HCT116 (cell line): ENCODE results near the gene BLOC1S6. TPM values are rescaled to one million over a fixed set of nuclear protein-coding genes. Genes with fewer than 3 reads are reported as not detected.

Source experiments
- ATAC-seq: fragments of 200-7000 bp; cut with Tn5 transposase; 2 replicates; pipeline ENCODE4 v1.9.1; 2020; ENCODE audit warnings: mild to moderate bottlenecking, moderate library complexity
- BruUV-seq: library from RNA; stranded (reverse); fragments of 400-500 nt; replicated peaks from 2 replicates; lab custom pipeline; 2021; lab: Mats Ljungman, UMichigan
- CTCF ChIA-PET: fragments of 300-600 bp; sonication (Branson Sonifier 250); formaldehyde crosslinking; loops from one replicate; lab custom pipeline; 2021; ENCODE audit warnings: antibody characterized with exemption; lab: Charles Lee
- POLR2A ChIA-PET: fragments of 300-600, 350-600 bp; sonication (Branson Sonifier 250); formaldehyde crosslinking; loops from one replicate; lab custom pipeline; 2021; ENCODE audit warnings: antibody characterized with exemption; lab: Charles Lee
- RAD21 ChIA-PET, 2 experiments: fragments of 300-600 bp; sonication (Branson Sonifier 250); formaldehyde crosslinking; loops; one replicate each; lab custom pipeline; 2023; ENCODE audit warnings: low total read pairs in 2 of 2; ENCODE audit not compliant: uncharacterized antibody in 2 of 2, unreplicated experiment in 2 of 2, low non-redundant PET in 1 of 2; lab: Charles Lee
- DNase-seq: peaks from one replicate; pipeline ENCODE4 v3.0.0-alpha.2; 2010; ENCODE audit warnings: low read depth, low spot score
- H2AFZ ChIP-seq: fragments of 200-600 bp; shearing (Covaris generic), sonication (generic); 2 replicates; pipeline ENCODE4 v1.6.1; 2017; ENCODE audit warnings: low read depth, mixed run types, mixed read lengths, antibody characterized with exemption, low read length; ENCODE audit not compliant: poor library complexity, severe bottlenecking
- H3K27ac ChIP-seq: 2 replicates; pipeline ENCODE4 v1.5.1; 2012; ENCODE audit warnings: low read depth, low read length
- H3K27me3 ChIP-seq: fragments of 200-600 bp; sonication (generic); 2 replicates; pipeline ENCODE4 v1.6.1; 2016; ENCODE audit warnings: mixed run types, low read length, mixed read lengths; ENCODE audit not compliant: insufficient read depth
- H3K36me3 ChIP-seq, 2 experiments: fragments of 200-500 bp in 1 of 2; fragments of 200-600 bp in 1 of 2; sonication (Bioruptor generic) in 1 of 2; sonication (generic) in 1 of 2; 2 replicates each; pipeline versions ENCODE4 v1.5.1 to v1.6.1; 2014 to 2016; ENCODE audit warnings: low read length in 2 of 2, inconsistent platforms in 1 of 2, mixed read lengths in 1 of 2, mixed run types in 1 of 2; ENCODE audit not compliant: insufficient read depth in 2 of 2, control insufficient read depth in 1 of 2
- H3K4me1 ChIP-seq, 2 experiments: fragments of 200-600 bp in 1 of 2; sonication (generic) in 1 of 2; 2 replicates each; pipeline versions ENCODE4 v1.5.1 to v1.6.1; 2012 to 2017; ENCODE audit warnings: low read length in 2 of 2, inconsistent platforms in 1 of 2, mild to moderate bottlenecking in 1 of 2, mixed read lengths in 1 of 2, mixed run types in 1 of 2, moderate library complexity in 1 of 2; ENCODE audit not compliant: insufficient read depth in 2 of 2, control insufficient read depth in 1 of 2
- H3K4me2 ChIP-seq: fragments of 200-600 bp; sonication (generic); 2 replicates; pipeline ENCODE4 v1.6.1; 2017; ENCODE audit warnings: mixed run types, low read length, mixed read lengths
- H3K4me3 ChIP-seq, 2 experiments: fragments of 200-600 bp in 1 of 2; sonication (generic) in 1 of 2; replicated peaks in 1 of 2; 2 replicates each; pipeline ENCODE4 v1.5.1; 2011 to 2016; ENCODE audit warnings: low read length in 2 of 2, control low read depth in 1 of 2, low read depth in 1 of 2, mild to moderate bottlenecking in 1 of 2, mixed read lengths in 1 of 2, mixed run types in 1 of 2
- H3K79me2 ChIP-seq: fragments of 200-600 bp; sonication (generic); 2 replicates; pipeline ENCODE4 v1.6.1; 2017; ENCODE audit warnings: mild to moderate bottlenecking, mixed run types, low read length, moderate library complexity, mixed read lengths; ENCODE audit not compliant: insufficient read depth
- H3K9ac ChIP-seq: fragments of 200-600 bp; sonication (generic); 2 replicates; pipeline ENCODE4 v1.6.1; 2016; ENCODE audit warnings: low read length, mixed read lengths
- H3K9me2 ChIP-seq: fragments of 200-600 bp; sonication (generic), shearing (Covaris generic); 2 replicates; pipeline ENCODE4 v1.6.1; 2017; ENCODE audit warnings: mixed run types, mild to moderate bottlenecking, moderate library complexity; ENCODE audit not compliant: insufficient read depth
- H3K9me3 ChIP-seq, 2 experiments: fragments of 200-500 bp in 1 of 2; fragments of 200-600 bp in 1 of 2; sonication (Bioruptor generic) in 1 of 2; sonication (generic) in 1 of 2; 2 replicates each; pipeline ENCODE4 v1.6.1; 2014 to 2017; ENCODE audit warnings: low read length in 2 of 2, mixed read lengths in 2 of 2, inconsistent platforms in 1 of 2, low read depth in 1 of 2, mild to moderate bottlenecking in 1 of 2, mixed run types in 1 of 2, moderate library complexity in 1 of 2; ENCODE audit not compliant: control insufficient read depth in 1 of 2, insufficient read depth in 1 of 2
- H4K20me1 ChIP-seq: fragments of 200-600 bp; sonication (generic), shearing (Covaris generic); 2 replicates; pipeline ENCODE4 v1.6.1; 2017; ENCODE audit warnings: mixed run types, mild to moderate bottlenecking, moderate library complexity; ENCODE audit not compliant: insufficient read depth
- ATF3 ChIP-seq: IDR thresholded peaks from 2 replicates; pipeline ENCODE4 v1.6.1; 2012
- CEBPB ChIP-seq: IDR thresholded peaks from 2 replicates; pipeline ENCODE4 v1.6.1; 2012; ENCODE audit warnings: low read depth
- CTCF ChIP-seq, 3 experiments: fragments of 200-600 bp in 1 of 3; sonication (generic) in 1 of 3; IDR thresholded peaks in 2 of 3; conservative IDR thresholded peaks in 1 of 3; 2 replicates each; pipeline ENCODE4 v1.5.1; 2012 to 2017; ENCODE audit warnings: low read depth in 2 of 3, low read length in 2 of 3, antibody characterized with exemption in 1 of 3, borderline replicate concordance in 1 of 3, control low read depth in 1 of 3, mild to moderate bottlenecking in 1 of 3, mixed read lengths in 1 of 3, mixed run types in 1 of 3, moderate library complexity in 1 of 3; ENCODE audit not compliant: insufficient read depth in 1 of 3
- ELF1 ChIP-seq: IDR thresholded peaks from 2 replicates; pipeline ENCODE4 v1.6.1; 2012; ENCODE audit warnings: low read depth, borderline replicate concordance
- EZH2phosphoT487 ChIP-seq: fragments of 200-600 bp; IDR thresholded peaks from 2 replicates; pipeline ENCODE4 v1.6.1; 2018; ENCODE audit warnings: antibody characterized with exemption, borderline replicate concordance
- POLR2A ChIP-seq: IDR thresholded peaks from 2 replicates; pipeline ENCODE4 v1.7.0; 2011; ENCODE audit warnings: borderline replicate concordance; ENCODE audit not compliant: insufficient read depth, insufficient read length; ENCODE audit errors: extremely low read depth
- POLR2AphosphoS5 ChIP-seq: IDR thresholded peaks from 2 replicates; pipeline ENCODE4 v1.6.1; 2011; ENCODE audit warnings: mild to moderate bottlenecking, low read depth, low read length, moderate library complexity
- RAD21 ChIP-seq: IDR thresholded peaks from 2 replicates; pipeline ENCODE4 v1.6.1; 2012; ENCODE audit warnings: low read depth, mild to moderate bottlenecking
- REST ChIP-seq: IDR thresholded peaks from 2 replicates; pipeline ENCODE4 v1.6.1; 2012; ENCODE audit warnings: low read depth
- SIN3A ChIP-seq: IDR thresholded peaks from 2 replicates; pipeline ENCODE4 v1.6.1; 2012; ENCODE audit warnings: low read depth
- SRF ChIP-seq: IDR thresholded peaks from 2 replicates; pipeline ENCODE4 v1.6.1; 2012; ENCODE audit warnings: low read depth
- ZBTB33 ChIP-seq: IDR thresholded peaks from 2 replicates; pipeline ENCODE4 v1.6.1; 2011; ENCODE audit warnings: mild to moderate bottlenecking, low read length, moderate library complexity; ENCODE audit not compliant: insufficient replicate concordance; ENCODE audit errors: extremely low read depth
- intact Hi-C: fragments of 100-400 bp; cut with micrococcal nuclease; formaldehyde crosslinking; loops from 2 replicates; pipeline ENCODE4 v1.10.0; 2022
- total RNA-seq: library from RNA; stranded (reverse); gene quantifications from one replicate; pipeline ENCODE4 v1.2.1, GENCODE V29; 2021; ENCODE audit not compliant: unreplicated experiment

The BLOC1S6 gene
- total RNA-seq, 1 experiment from 2014 or later = 40.7 TPM

- TF ChIP-seq EZH2phosphoT487 (no peak), CEBPB (no peak), RAD21 (no peak), POLR2AphosphoS5 (no peak)
- TF ChIP-seq, all 23 proteins: peak for 0
Measured at GRCh38 chr15:45641999-45642932, 55.1 kb downstream of the BLOC1S6 start (continued).

GRCh38 chr15:45644437-45644836, 57.3 kb downstream of the BLOC1S6 start:
- POLR2A ChIA-PET = no interaction called here
- no TSS peak for BruUV-seq
- H3K4me3 ChIP-seq = no peak overlapping the region
- H3K4me2 ChIP-seq = no peak overlapping the region
- TF ChIP-seq SRF (no peak), ELF1 (no peak), CTCF (IDR thresholded peaks at IDR 0.05 in 2 of 3, conservative IDR thresholded peaks at IDR 0.05 in 1 of 3; ENCODE audit: borderline replicate concordance in 1 of 3, insufficient read depth in 1 of 3, low read depth in 2 of 3, low read length in 2 of 3) (no peak), POLR2A (no peak), POLR2AphosphoS5 (no peak), ATF3 (no peak), SIN3A (no peak), RAD21 (no peak), ZBTB33 (no peak), REST (no peak)
- TF ChIP-seq, all 23 proteins: peak for 0
- Histone ChIP-seq H3K9me2 (no peaks in the 10 kb centered on the region), H3K27ac (no peak overlapping the region), H3K79me2 (no peaks in the 10 kb centered on the region), H3K36me3 (no peaks in the 10 kb centered on the region), H4K20me1 (no peaks in the 10 kb centered on the region), H3K4me1 (peaks cover 9 to 37% of the 10 kb centered on the region in 2 experiments), H2AFZ (no peak overlapping the region), H3K9ac (no peak overlapping the region), H3K9me3 (no peaks in the 10 kb centered on the region), H3K27me3 (no peaks in the 10 kb centered on the region)
- DNase-seq (no peak), ATAC-seq (no peak)
- intact Hi-C loops = no loop called here
- RAD21 ChIA-PET = no interaction called here
- CTCF ChIA-PET = no interaction called here
